ENCODE measurements around the gene ZNF208.

Gene ZNF208

GRCh38 chr19:21883516-21883915, 127.2 kb downstream of the ZNF208 start:
- no peak for DNase-seq

Data from amniotic stem cell (primary cell).